SU-DHL-6 (cell line): ENCODE data around the gene NMT1.

Experiments used
- CTCF ChIP-seq: fragments of 200-600 bp; sonication (generic); IDR thresholded peaks from one replicate; pipeline ENCODE4 v1.5.1; 2017; ENCODE audit warnings: antibody characterized with exemption, mild to moderate bottlenecking, low read length, moderate library complexity; ENCODE audit not compliant: insufficient read depth, poor library complexity, severe bottlenecking
- EZH2phosphoT487 ChIP-seq: fragments of 200-600 bp; sonication (generic), shearing (Covaris generic); conservative IDR thresholded peaks from 2 replicates; pipeline ENCODE4 v1.6.1; 2018; ENCODE audit warnings: mild to moderate bottlenecking, antibody characterized with exemption, low read length, moderate library complexity, mixed read lengths

- TF ChIP-seq CTCF (no peak), EZH2phosphoT487 (no peak)
Measured at GRCh38 chr17:45016237-45016636, 44.9 kb upstream of the NMT1 start.
